Nephron progenitor cell (in vitro differentiated cells): Measurements from ENCODE around the gene HDAC2.

ENCODE experiments used
- DNase-seq: peaks from one replicate; pipeline ENCODE4 v3.0.0; 2021
- H3K27ac Mint-ChIP-seq: 2 replicates; pipeline ENCODE4 v1.8.0; 2021; ENCODE audit warnings: mild to moderate bottlenecking, moderate library complexity, mixed read lengths
- H3K27me3 Mint-ChIP-seq: 2 replicates; pipeline ENCODE4 v1.8.0; 2021; ENCODE audit warnings: mild to moderate bottlenecking, low read depth, mixed read lengths; ENCODE audit not compliant: poor library complexity
- H3K36me3 Mint-ChIP-seq: 2 replicates; pipeline ENCODE4 v1.8.0; 2021; ENCODE audit warnings: low read depth, mixed read lengths
- H3K4me1 Mint-ChIP-seq: 2 replicates; pipeline ENCODE4 v1.8.0; 2021; ENCODE audit warnings: mixed read lengths
- H3K4me3 Mint-ChIP-seq: 2 replicates; pipeline ENCODE4 v1.8.0; 2021; ENCODE audit warnings: mild to moderate bottlenecking, moderate library complexity, mixed read lengths
- H3K9me3 Mint-ChIP-seq: 2 replicates; pipeline ENCODE4 v1.8.0; 2021; ENCODE audit warnings: mild to moderate bottlenecking, moderate library complexity, mixed read lengths
- CTCF ChIP-seq: fragments of 200-600 bp; sonication (generic); IDR thresholded peaks from 2 replicates; pipeline ENCODE4 v1.5.0; 2021; ENCODE audit warnings: antibody characterized with exemption

HDAC2 gene

GRCh38 chr6:113888493-113888892 is 82.5 kb downstream of the HDAC2 start:
- H3K9me3 Mint-ChIP-seq: peaks cover 25% of the 10 kb centered on the region
- peaks cover 2% of the 10 kb centered on the region for H3K4me1 Mint-ChIP-seq
- no peak overlapping the region for H3K27ac Mint-ChIP-seq
- peaks cover 14% of the 10 kb centered on the region for H3K36me3 Mint-ChIP-seq
- H3K27me3 Mint-ChIP-seq: no peaks in the 10 kb centered on the region
- no peak for TF ChIP-seq CTCF
- no peak overlapping the region for H3K4me3 Mint-ChIP-seq
- no peak for DNase-seq

DNA sequence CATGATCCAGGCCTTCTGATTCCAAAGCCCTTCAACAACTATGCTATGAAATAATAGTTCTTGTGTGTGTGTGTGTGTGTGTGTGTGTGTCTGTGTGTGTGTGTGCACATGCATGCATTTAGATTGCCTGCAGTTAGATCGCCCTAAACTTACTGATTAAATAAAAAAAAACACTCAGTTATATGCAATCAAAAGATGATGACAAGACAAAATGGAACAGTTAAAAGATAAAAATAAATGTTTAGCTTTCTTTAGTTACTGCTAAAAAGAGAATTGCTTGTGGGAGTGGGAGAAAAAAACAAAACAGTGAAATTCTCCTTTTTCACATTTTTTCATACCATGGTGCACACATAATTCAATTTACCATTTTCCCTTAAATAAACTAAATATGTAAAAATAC is 84.4 kb downstream of the HDAC2 start:
- Mint-ChIP-seq H3K27me3 (no peaks in the 10 kb centered on the region), H3K4me3 (no peak overlapping the region), H3K36me3 (peaks cover 6% of the 10 kb centered on the region), H3K9me3 (peaks cover 9% of the 10 kb centered on the region), H3K4me1 (peaks cover 13% of the 10 kb centered on the region), H3K27ac (no peak overlapping the region)
- TF ChIP-seq CTCF: no peak
- DNase-seq: no peak

GRCh38 chr6:113884011-113884410 is 86.9 kb downstream of the HDAC2 start:
- no peaks in the 10 kb centered on the region for H3K9me3 Mint-ChIP-seq
- H3K4me3 Mint-ChIP-seq: no peak overlapping the region
- no peak overlapping the region for H3K27ac Mint-ChIP-seq
- no peaks in the 10 kb centered on the region for H3K36me3 Mint-ChIP-seq
- TF ChIP-seq CTCF: no peak
- no peaks in the 10 kb centered on the region for H3K27me3 Mint-ChIP-seq
- peaks cover 36% of the 10 kb centered on the region for H3K4me1 Mint-ChIP-seq
- no peak for DNase-seq
